ENCODE results near the gene MAML3. TPM values are rescaled to one million over a fixed set of nuclear protein-coding genes. Genes with fewer than 3 reads are reported as not detected.

Gene MAML3
- total RNA-seq, 1 experiment from 2014 or later = 0.89 TPM

- ChIA-PET POLR2A (no interaction called here), CTCF (interaction anchor here (0.5 kb wide), 1 partner anchor 19 kb away, joined by 4 read pairs; no protein-coding TSS in a partner anchor)
- no peaks in the 10 kb centered on the region for H3K36me3 Mint-ChIP-seq (ENCODE audit: insufficient read depth, unreplicated experiment)
- H3K4me1 Mint-ChIP-seq (ENCODE audit: insufficient read depth, unreplicated experiment) = peaks cover 10% of the 10 kb centered on the region
- H3K4me3 Mint-ChIP-seq (ENCODE audit: unreplicated experiment) = no peak overlapping the region
- no peak for TF ChIP-seq CTCF (IDR thresholded peaks at IDR 0.05; ENCODE audit: unreplicated experiment)
- no TSS peak for BruUV-seq (replicated peaks)
- intact Hi-C loops (cut with micrococcal nuclease) = no loop called here
- DNase-seq (ENCODE audit: unreplicated experiment) = no peak
- H3K27ac Mint-ChIP-seq (ENCODE audit: low read depth, unreplicated experiment) = no peak overlapping the region
- no peaks in the 10 kb centered on the region for H3K9me3 Mint-ChIP-seq (ENCODE audit: unreplicated experiment)
- no peaks in the 10 kb centered on the region for H3K27me3 Mint-ChIP-seq (ENCODE audit: insufficient read depth, unreplicated experiment)
These were observed 68.1 kb downstream of the MAML3 start for GRCh38 chr4:140085881-140086280.

- H3K9me3 Mint-ChIP-seq (ENCODE audit: unreplicated experiment) = no peaks in the 10 kb centered on the region
- POLR2A ChIA-PET = no interaction called here
- no peak for DNase-seq (ENCODE audit: unreplicated experiment)
- H3K27ac Mint-ChIP-seq (ENCODE audit: low read depth, unreplicated experiment) = no peak overlapping the region
- BruUV-seq (replicated peaks) = no TSS peak
- intact Hi-C loops (cut with micrococcal nuclease) = no loop called here
- no peak for TF ChIP-seq CTCF (IDR thresholded peaks at IDR 0.05; ENCODE audit: unreplicated experiment)
- H3K27me3 Mint-ChIP-seq (ENCODE audit: insufficient read depth, unreplicated experiment) = no peaks in the 10 kb centered on the region
- no peak overlapping the region for H3K4me3 Mint-ChIP-seq (ENCODE audit: unreplicated experiment)
- CTCF ChIA-PET = no interaction called here
- no peaks in the 10 kb centered on the region for H3K36me3 Mint-ChIP-seq (ENCODE audit: insufficient read depth, unreplicated experiment)
- H3K4me1 Mint-ChIP-seq (ENCODE audit: insufficient read depth, unreplicated experiment) = peaks cover 10% of the 10 kb centered on the region
These were observed 68.8 kb downstream of the MAML3 start for GRCh38 chr4:140085062-140085622.

- ChIA-PET POLR2A (no interaction called here), CTCF (no interaction called here)
- Mint-ChIP-seq H3K4me1 (ENCODE audit: insufficient read depth, unreplicated experiment) (peaks cover 8% of the 10 kb centered on the region), H3K36me3 (ENCODE audit: insufficient read depth, unreplicated experiment) (no peaks in the 10 kb centered on the region), H3K9me3 (ENCODE audit: unreplicated experiment) (no peaks in the 10 kb centered on the region), H3K27me3 (ENCODE audit: insufficient read depth, unreplicated experiment) (no peaks in the 10 kb centered on the region), H3K27ac (ENCODE audit: low read depth, unreplicated experiment) (no peak overlapping the region), H3K4me3 (ENCODE audit: unreplicated experiment) (no peak overlapping the region)
- DNase-seq (ENCODE audit: unreplicated experiment) = no peak
- intact Hi-C loops (cut with micrococcal nuclease) = no loop called here
- TF ChIP-seq CTCF (IDR thresholded peaks at IDR 0.05; ENCODE audit: unreplicated experiment) = no peak
- BruUV-seq (replicated peaks) = no TSS peak
These were observed 69.6 kb downstream of the MAML3 start for GRCh38 chr4:140084385-140084784.

GRCh38 chr4:140082391-140082755 is 71.6 kb downstream of the MAML3 start:
- H3K36me3 Mint-ChIP-seq (ENCODE audit: insufficient read depth, unreplicated experiment) = no peaks in the 10 kb centered on the region
- no TSS peak for BruUV-seq (replicated peaks)
- H3K27me3 Mint-ChIP-seq (ENCODE audit: insufficient read depth, unreplicated experiment) = no peaks in the 10 kb centered on the region
- H3K4me3 Mint-ChIP-seq (ENCODE audit: unreplicated experiment) = no peak overlapping the region
- DNase-seq (ENCODE audit: unreplicated experiment) = no peak
- ChIA-PET CTCF (interaction anchor here (0.6 to 1.0 kb wide), 2 partner anchors 194 to 426 kb away, joined by 3 read pairs; no protein-coding TSS in a partner anchor), POLR2A (no interaction called here)
- no peak for TF ChIP-seq CTCF (IDR thresholded peaks at IDR 0.05; ENCODE audit: unreplicated experiment)
- H3K4me1 Mint-ChIP-seq (ENCODE audit: insufficient read depth, unreplicated experiment) = peaks cover 7% of the 10 kb centered on the region
- intact Hi-C loops (cut with micrococcal nuclease) = no loop called here
- no peaks in the 10 kb centered on the region for H3K9me3 Mint-ChIP-seq (ENCODE audit: unreplicated experiment)
- no peak overlapping the region for H3K27ac Mint-ChIP-seq (ENCODE audit: low read depth, unreplicated experiment)
